Right atrium auricular region (tissue), 2 donors: ENCODE data around the gene GTF2IRD1. TPM values are rescaled to one million over a fixed set of nuclear protein-coding genes. Genes with fewer than 3 reads are reported as not detected.

Experiments
- DNase-seq: peaks from one replicate; pipeline ENCODE4 v3.0.0-alpha.2; 2019; ENCODE audit warnings: low spot score
- H3K27ac ChIP-seq, 2 donors: fragments of 200-600 bp; sonication (generic); 1 replicate in 1 of 2; 2 replicates in 1 of 2; pipeline ENCODE4 v1.5.1; 2016 to 2019
- H3K27me3 ChIP-seq, 2 donors: fragments of 200-600 bp; sonication (generic); one replicate each; pipeline versions ENCODE4 v1.5.1 to v1.6.0; 2017 to 2019
- H3K36me3 ChIP-seq: fragments of 200-600 bp; sonication (generic); one replicate; pipeline ENCODE4 v1.5.1; 2016
- H3K4me1 ChIP-seq, 2 donors: fragments of 200-600 bp; sonication (generic); one replicate each; pipeline versions ENCODE4 v1.5.1 to v1.6.0; 2017 to 2019
- H3K4me3 ChIP-seq, 2 donors: fragments of 200-600 bp; sonication (generic); 1 replicate in 1 of 2; 2 replicates in 1 of 2; pipeline ENCODE4 v1.5.1; 2017 to 2019; ENCODE audit warnings: mild to moderate bottlenecking in 1 of 2, moderate library complexity in 1 of 2
- H3K9me3 ChIP-seq, 2 donors: fragments of 200-600 bp; sonication (generic); one replicate each; pipeline ENCODE4 v1.5.1; 2019
- CTCF ChIP-seq, 2 donors: fragments of 200-600 bp; sonication (generic); IDR thresholded peaks; one replicate each; pipeline ENCODE4 v1.5.1; 2019; ENCODE audit warnings: antibody characterized with exemption in 2 of 2
- total RNA-seq, 2 donors: library from RNA; depleted of rRNA; stranded (reverse); fragments of >200 nt; gene quantifications; one replicate each; pipeline ENCODE4 v1.1.0, GENCODE V29; 2016

Gene GTF2IRD1
- total RNA-seq, 2 donors from 2014 or later: 15.6 to 16.5 TPM

DNA sequence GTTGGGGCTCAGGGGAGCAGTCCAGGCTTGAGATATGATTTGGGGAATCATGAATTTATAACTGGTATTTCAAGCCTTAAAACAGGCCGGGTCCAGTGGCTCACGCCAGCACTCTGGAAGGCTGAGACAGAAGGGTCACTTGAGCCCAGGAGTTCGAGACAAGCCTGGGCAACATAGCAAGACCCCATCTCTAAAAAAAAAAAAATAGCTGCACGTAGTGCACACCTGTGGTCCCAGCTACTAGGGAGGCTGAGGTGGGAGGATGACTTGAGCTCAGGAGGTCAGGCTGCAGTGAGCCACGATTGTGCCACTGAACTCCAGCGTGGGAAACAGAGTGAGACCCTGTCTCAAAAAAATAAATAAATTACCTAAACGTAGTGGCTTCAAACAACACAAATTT is 122.1 kb downstream of the GTF2IRD1 start:
- Histone ChIP-seq H3K36me3 (no peaks in the 10 kb centered on the region), H3K4me1 (peaks cover 0 to 12% of the 10 kb centered on the region in 2 donors), H3K27me3 (no peaks in the 10 kb centered on the region), H3K9me3 (no peaks in the 10 kb centered on the region), H3K27ac (no peak overlapping the region), H3K4me3 (no peak overlapping the region)
- DNase-seq: no peak
- no peak for TF ChIP-seq CTCF (IDR thresholded peaks at IDR 0.05)

- DNase-seq: no peak
These were observed 126.3 kb downstream of the GTF2IRD1 start for GRCh38 chr7:74579800-74580685.

GRCh38 chr7:74581916-74582440 is 128.3 kb downstream of the GTF2IRD1 start:
- Histone ChIP-seq H3K4me1 (peaks cover 4 to 30% of the 10 kb centered on the region in 2 donors), H3K9me3 (no peaks in the 10 kb centered on the region), H3K36me3 (no peaks in the 10 kb centered on the region), H3K27ac (no peak overlapping the region), H3K27me3 (no peaks in the 10 kb centered on the region), H3K4me3 (no peak overlapping the region)
- no peak for TF ChIP-seq CTCF (IDR thresholded peaks at IDR 0.05)
- DNase-seq: no peak

More at GRCh38 chr7:74579800-74580685, 126.3 kb downstream of the GTF2IRD1 start:
- TF ChIP-seq CTCF (IDR thresholded peaks at IDR 0.05): no peak
- peaks cover 0 to 21% of the 10 kb centered on the region in 2 donors for H3K4me1 ChIP-seq
- H3K36me3 ChIP-seq: no peaks in the 10 kb centered on the region
- no peaks in the 10 kb centered on the region for H3K27me3 ChIP-seq
- peak overlapping the region; percentile 35 to 58 for H3K27ac ChIP-seq
- no peak overlapping the region for H3K4me3 ChIP-seq
- H3K9me3 ChIP-seq: no peaks in the 10 kb centered on the region

DNA sequence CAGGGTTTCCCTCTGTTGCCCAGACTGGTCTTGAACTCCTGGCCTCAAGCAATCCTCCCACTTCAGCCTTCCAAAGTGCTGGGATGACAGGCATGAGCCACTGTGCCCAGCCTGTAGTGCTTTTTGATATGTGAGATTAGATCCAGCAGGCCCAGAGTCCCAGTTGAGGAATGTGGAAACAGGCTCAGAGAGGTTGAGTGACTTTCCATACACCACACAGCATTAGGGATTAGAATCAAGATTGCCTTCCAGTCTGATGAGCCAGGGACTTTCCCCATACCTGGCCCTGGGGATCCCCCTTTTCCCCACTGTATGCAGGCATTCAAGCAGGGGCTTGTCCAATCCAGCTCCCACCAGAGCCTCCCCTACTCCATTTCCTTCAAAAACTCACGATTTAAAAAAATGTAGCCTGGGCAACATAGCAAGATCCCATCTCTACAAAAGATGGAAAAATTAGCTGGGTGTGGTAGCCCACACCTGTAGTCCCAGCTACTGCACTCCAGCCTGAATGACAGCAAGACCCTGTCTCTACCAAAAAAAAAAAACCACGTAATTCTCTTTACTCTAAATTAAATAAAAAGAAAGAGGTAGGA is 128.8 kb downstream of the GTF2IRD1 start:
- DNase-seq: no peak

DNA sequence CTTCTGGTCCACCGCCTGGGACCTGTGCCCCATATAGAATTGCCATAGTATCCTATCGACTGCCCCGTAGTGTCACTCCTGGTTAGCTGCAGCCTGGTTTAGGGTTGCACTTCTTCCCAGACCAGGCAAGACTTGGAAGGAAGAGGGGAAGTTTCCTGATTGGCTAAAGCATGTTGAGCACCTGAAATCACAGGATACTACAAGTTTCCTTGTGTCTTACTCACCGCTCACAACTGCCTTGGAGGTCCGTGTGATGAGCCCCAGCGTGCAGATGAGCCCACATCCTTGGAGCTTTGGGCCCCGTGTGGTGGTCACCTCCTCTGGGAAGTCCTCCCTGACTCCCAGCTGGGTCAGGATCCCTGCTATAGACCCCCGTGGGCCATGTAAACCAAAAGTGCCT is 129.9 kb downstream of the GTF2IRD1 start:
- Histone ChIP-seq H3K9me3 (no peaks in the 10 kb centered on the region), H3K4me3 (no peak overlapping the region), H3K36me3 (no peaks in the 10 kb centered on the region), H3K27me3 (no peaks in the 10 kb centered on the region), H3K27ac (no peak overlapping the region), H3K4me1 (peaks cover 5 to 40% of the 10 kb centered on the region in 2 donors)
- no peak for DNase-seq
- no peak for TF ChIP-seq CTCF (IDR thresholded peaks at IDR 0.05)

More for the DNA sequence above, 128.8 kb downstream of the GTF2IRD1 start:
- no peaks in the 10 kb centered on the region for H3K27me3 ChIP-seq
- H3K4me3 ChIP-seq: no peak overlapping the region
- H3K9me3 ChIP-seq: no peaks in the 10 kb centered on the region
- H3K36me3 ChIP-seq: no peaks in the 10 kb centered on the region
- H3K4me1 ChIP-seq: peaks cover 5 to 36% of the 10 kb centered on the region in 2 donors
- H3K27ac ChIP-seq: no peak overlapping the region
- TF ChIP-seq CTCF (IDR thresholded peaks at IDR 0.05): no peak
